ENCODE measurements around the gene TXNIP.

- TF ChIP-seq ELK1 (IDR thresholded peaks at IDR 0.05; ENCODE audit: borderline replicate concordance, low read depth, low read length) = no peak
- no peak for TF ChIP-seq MXI1 (IDR thresholded peaks at IDR 0.05; ENCODE audit: borderline replicate concordance, low read depth, low read length)
Observed at GRCh38 chr1:145942871-145943270, 53.5 kb downstream of the TXNIP start.
